Measurements from ENCODE around the gene VAC14.
A peak's percentile ranks its signal among the peaks of the same experiment; 100 is the strongest.

Gene VAC14

GRCh38 chr16:70703041-70703834 is 97.7 kb downstream of the VAC14 start:
- peak; percentile 62 to 86 for DNase-seq

GRCh38 chr16:70702624-70703023 is 98.3 kb downstream of the VAC14 start:
- no peak for DNase-seq

DNA sequence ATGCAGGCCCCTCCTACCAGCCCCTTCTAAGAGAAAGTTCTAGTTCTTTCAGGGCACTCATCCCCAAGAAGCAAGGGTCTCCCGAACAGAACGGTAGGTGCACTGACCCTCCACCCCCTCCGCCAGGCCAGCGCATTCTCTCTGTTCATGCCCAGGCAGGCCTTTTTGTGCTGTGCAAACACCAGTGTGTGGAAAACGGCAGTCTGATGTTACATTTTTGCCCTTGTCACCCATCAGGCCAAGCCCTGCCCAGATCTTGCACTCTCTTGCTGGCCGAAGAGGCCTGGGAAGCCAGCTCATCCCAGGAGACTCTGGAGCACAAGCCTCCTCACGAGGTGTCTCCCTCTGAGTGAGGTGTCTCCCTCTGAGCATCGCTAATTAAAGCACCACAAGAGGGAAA is 99.0 kb downstream of the VAC14 start:
- no peak for DNase-seq

GRCh38 chr16:70701596-70701995 is 99.4 kb downstream of the VAC14 start:
- no peak for DNase-seq

GRCh38 chr16:70701036-70701435 is 99.9 kb downstream of the VAC14 start:
- DNase-seq, result no peak

DNA sequence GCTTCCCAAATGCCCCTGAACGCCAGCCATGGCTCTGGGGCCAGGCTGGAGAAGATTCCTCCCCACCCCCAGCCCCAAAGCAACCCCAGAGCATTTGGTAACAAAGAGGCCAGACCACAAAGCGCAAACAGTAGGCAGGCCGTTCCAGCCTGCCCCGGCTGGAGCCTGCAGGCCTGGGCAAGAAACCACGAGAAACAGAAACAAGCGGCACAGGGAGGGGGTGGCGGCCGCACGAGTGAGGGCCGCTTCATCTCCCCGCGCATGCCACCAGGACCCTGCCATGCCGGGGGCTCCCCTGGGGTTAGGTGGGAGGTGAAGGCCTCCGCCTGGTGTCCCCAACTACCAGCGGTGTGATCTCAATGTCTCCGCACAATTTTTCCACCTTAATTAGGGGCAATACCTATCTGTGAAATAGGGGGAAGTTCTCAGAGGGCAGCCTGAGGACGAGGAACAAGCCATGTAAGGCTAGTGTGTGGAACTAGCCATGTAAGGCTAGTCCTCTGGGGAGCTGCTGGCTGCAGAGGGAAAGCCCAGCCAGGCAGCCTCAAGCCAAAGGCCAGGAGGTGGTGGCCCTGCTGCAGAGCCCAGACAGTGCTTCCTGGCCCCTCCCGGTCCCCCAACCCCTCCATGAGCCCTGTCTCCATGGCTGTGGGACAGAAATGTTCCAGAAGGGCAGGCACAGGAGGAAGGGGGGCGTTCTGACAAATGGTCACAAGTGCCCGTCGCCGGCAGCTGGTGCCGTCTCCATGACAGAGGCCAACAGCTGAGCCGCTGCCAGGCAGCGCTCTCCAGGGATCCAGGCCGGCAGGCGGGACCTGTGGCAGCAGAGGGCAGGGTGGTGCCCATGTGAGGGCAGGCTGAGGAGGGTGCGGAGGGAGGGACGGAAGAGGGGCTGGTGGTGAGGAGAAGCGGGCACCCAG is 100.6 kb downstream of the VAC14 start:
- DNase-seq, result peak in 1 of 2 experiments; percentile 9

GRCh38 chr16:70699696-70700095 is 101.3 kb downstream of the VAC14 start:
- DNase-seq, result no peak

GRCh38 chr16:70698901-70699300 is 102.1 kb downstream of the VAC14 start:
- no peak for DNase-seq

DNA sequence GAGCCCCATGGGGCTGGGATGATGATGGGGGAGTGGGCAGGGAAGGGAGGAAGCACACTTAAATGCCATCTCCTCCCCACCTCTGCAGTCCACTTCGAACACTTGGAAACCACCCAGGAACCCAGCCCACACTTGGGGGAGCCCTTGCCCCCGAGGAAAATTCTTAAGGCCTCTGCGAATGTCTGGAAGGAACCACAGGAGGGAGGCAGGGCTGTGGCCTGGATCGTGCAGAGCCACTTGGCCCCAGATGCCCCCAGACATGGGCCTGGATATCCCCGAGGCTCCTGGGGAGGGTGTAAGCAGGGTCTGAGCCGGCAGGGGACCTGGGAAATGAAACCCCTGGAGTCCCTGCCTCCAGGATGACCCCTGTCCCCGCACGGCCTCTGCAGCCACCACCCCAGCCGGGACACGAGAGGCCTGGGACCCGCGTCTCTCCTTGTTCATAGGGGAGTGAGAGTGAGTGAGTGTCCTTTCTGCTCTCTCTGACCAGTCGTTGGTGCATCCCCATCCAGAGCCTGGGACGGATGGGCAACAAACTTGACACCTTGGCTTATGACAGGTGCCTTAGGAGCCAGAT is 103.3 kb downstream of the VAC14 start:
- no peak for DNase-seq

DNA sequence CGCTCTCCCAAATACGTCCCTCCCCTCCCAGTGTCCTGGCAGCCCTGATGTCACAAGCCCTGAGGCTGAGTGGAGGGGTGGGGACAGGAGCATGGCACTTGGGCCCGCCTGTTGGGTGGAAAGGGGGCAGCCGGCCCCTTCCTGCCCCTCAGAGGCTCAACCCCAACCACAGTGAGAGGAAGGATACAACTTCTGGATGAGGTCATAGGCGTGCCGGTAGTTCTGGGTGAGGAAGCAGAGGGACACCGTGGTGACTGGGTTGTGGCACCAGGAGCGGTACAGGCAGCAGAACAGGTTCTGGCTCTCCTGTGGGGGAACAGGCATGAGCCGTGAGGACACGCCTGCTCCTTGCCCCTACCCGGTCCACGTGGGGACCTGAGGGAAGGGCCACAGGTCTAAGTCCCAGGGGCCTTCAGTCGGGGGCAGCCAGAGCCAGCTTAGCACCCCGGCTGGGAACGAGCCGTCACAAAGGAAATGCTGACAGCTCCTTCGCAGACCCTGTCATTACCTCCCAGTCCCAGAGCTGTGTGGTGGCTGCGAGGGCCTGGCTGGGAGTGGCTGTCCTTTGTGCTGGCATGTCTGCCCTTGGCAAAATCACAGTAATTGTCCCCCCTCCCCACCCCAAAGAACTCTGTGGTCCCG is 103.9 kb downstream of the VAC14 start:
- DNase-seq, result no peak

- no peak for DNase-seq
Observed at GRCh38 chr16:70696355-70696754, 104.6 kb downstream of the VAC14 start.

- no peak for DNase-seq
Observed at GRCh38 chr16:70695331-70696070, 105.5 kb downstream of the VAC14 start.

DNA sequence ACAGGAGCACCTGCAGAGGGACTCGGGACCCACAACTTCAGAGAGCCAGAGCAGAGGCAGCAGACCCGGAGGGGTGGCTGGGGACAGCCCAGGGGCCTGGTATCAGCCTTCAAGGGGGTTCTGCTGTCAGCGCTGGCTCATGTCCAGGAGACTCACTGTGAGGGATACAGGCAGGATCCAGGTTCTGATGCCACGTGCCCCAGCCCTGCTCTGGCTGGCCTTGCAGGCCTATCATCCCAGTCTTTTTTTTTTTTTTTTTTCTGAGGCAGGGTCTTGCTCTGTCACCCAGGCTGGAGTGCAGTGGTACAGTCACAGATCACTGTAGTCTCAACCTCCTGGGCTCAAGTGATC is 106.1 kb downstream of the VAC14 start:
- peak in 1 of 2 experiments; percentile 59 for DNase-seq

- DNase-seq, result peak in 1 of 2 experiments; percentile 49
Observed at GRCh38 chr16:70694088-70694867, 106.7 kb downstream of the VAC14 start.

DNA sequence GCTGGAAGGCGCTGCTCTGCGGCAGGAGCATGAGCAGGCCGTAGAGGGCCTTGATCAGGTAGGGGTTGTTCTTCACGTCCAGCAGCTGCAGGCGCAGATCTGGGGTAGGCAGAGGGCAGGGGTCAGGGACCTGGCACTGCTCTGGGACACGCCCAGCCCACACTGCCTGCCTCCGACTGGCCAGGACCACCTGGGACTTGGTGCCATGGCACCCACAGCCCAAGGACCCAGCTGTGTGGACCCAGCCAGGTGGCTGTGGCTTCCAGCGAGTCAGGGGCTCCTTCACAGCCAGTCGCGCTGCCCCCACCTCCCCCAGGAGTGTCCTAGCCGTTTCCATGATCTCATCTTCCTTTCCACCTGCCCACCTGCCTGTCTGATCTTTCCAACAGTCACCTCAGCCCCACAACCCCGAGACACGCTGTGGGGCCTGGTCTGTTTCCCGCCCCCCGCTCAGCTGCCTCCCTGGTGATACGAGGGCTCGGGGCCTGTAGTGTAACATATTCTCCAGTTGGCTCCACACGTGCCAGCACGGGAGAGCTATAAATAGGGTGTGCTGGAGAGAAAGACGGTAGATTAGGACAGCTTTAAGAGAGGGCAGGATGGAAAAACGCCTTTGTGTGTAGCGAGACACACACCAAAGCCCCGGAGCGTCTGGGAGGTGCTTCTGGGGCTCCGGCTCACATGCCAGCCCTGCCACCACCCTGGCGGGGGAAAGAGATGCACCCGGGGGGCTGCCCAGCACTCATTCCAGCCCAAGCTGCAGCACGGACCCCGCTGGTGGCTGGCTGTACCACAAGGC is 107.9 kb downstream of the VAC14 start:
- DNase-seq, result peak in 1 of 2 experiments; percentile 6

DNA sequence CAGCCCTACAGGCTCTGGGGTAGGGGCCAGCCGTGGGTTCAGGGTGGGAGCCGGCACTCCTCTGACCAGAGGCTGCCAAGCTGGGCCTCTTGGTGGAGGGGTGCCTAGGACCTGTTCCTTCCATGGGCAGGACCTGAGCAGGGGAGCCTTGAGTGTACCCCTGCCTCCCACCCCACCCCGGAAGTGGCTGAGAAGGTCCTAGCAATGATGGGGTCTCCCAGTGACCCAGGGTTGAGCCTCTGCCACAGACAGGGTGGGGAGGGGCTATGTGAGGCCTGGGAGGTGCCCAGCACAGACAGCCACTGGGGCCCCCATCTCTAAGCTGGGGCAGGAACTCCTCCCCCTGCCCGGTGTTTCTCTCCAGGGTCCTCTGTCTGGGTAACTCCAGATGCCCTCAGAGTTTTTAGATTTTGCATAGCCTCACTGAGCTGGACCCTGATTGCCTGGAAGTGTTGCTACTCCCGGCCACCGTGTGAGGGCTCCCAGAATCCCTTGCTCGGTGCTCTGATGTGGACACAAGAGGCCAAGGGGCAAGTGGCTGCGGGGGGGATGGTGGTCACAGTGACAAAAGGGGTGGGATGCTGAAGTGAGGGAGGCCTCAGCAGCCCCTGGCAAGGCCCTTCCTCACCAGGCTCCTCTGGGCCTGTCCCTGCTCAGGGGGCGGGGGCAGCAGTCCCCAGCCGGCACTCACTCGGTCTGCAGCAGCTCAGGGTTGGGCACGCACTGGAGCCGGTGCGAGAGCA is 108.7 kb downstream of the VAC14 start:
- DNase-seq, result no peak

DNA sequence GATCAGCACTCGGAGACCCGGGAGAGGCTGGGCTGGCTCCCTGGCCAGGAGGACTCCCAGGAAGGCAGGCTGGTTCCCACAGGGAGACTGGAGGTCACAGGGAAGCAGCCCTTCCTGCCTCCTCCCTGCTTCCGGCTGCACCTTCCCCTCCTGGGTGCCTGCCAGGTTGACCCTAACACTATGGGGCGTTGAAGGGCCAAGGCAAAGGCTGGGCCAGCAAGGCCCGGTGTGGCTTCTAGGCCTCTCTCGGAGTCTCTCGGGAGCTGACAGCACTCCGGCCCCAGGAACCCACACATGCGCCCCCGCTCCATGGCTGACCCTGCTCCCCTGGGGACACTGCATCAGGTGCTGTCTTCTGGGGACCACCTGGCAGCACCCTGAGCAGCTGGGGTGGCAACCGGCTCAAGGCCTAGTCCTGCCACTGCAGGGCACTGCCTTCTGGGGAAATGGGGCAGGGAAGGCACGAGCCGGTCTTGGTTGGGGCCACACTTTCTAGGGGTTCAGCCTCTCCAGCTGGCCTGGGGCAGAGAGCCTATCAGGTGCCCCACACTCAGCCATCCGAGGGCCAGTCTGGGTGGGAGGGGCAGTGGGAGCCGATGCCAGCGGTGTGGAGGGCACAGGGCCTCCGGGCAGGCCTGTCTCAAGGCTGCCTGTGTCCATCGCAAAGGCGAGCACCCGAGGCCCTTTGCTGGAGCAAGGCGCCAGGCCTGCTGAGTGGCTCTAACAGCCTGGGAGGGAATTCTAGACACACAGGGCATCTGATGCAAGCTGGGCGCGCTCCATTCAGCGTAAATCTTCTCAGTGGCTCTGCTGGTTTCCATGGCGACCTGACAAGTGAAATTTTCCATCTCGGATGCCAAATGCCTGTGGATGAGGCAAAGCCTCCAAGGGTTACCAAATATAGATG is 109.5 kb downstream of the VAC14 start:
- DNase-seq, result peak; percentile 72 to 84

GRCh38 chr16:70689970-70690891 is 110.7 kb downstream of the VAC14 start:
- no peak for DNase-seq
